ENCODE results near the gene RNPC3. TPM values are rescaled to one million over a fixed set of nuclear protein-coding genes. Genes with fewer than 3 reads are reported as not detected.
A peak's percentile ranks its signal among the peaks of the same experiment; 100 is the strongest.
"Not testable (repeated sequence)": the region's sequence is repeated elsewhere in the genome, so short reads cannot be mapped to it uniquely, and the experiment has no call there.

The RNPC3 gene
- total RNA-seq, 1 donor from 2014 or later, result 15.8 TPM

GRCh38 chr1:103538226-103538625 lies 12.7 kb downstream of the RNPC3 start:
- DNase-seq (ENCODE audit: missing footprints) (no peak), ATAC-seq (no peak)
- intact Hi-C loops (cut with DNase I), result no loop called here

- ATAC-seq (no peak), DNase-seq (ENCODE audit: missing footprints) (no peak)
Measured at GRCh38 chr1:103541431-103541830, 15.9 kb downstream of the RNPC3 start.

GRCh38 chr1:103546496-103546895 lies 21.0 kb downstream of the RNPC3 start:
- no peak for DNase-seq (ENCODE audit: missing footprints)

More at GRCh38 chr1:103541431-103541830, 15.9 kb downstream of the RNPC3 start:
- intact Hi-C loops (cut with DNase I), result no loop called here

GRCh38 chr1:103547840-103548239 lies 22.3 kb downstream of the RNPC3 start:
- ATAC-seq (no peak), DNase-seq (ENCODE audit: missing footprints) (no peak)
- intact Hi-C loops (cut with DNase I), result no loop called here

More at GRCh38 chr1:103546496-103546895, 21.0 kb downstream of the RNPC3 start:
- intact Hi-C loops (cut with DNase I), result no loop called here
- no peak for ATAC-seq

- no peak for ATAC-seq
- intact Hi-C loops (cut with DNase I), result loop anchor here (5.0 kb wide), 1 partner anchor 33 kb away; the partner anchor contains the start of gene RNPC3
- DNase-seq (ENCODE audit: missing footprints), result no peak
Measured at GRCh38 chr1:103560427-103560826, 34.9 kb downstream of the RNPC3 start.

- not testable (repeated sequence) for DNase-seq (ENCODE audit: missing footprints); ATAC-seq
- intact Hi-C loops (cut with DNase I), result loop anchor here (5.0 kb wide), 1 partner anchor 34 kb away; the partner anchor contains the start of gene RNPC3
Measured at GRCh38 chr1:103561124-103561523, 35.6 kb downstream of the RNPC3 start.

- intact Hi-C loops (cut with DNase I), result loop anchor here (5.0 kb wide), 1 partner anchor 35 kb away; the partner anchor contains the start of gene RNPC3
- DNase-seq (ENCODE audit: missing footprints) (no peak), ATAC-seq (peak; percentile 70)
Measured at GRCh38 chr1:103561643-103562395, 36.3 kb downstream of the RNPC3 start.

GRCh38 chr1:103563056-103563455 lies 37.6 kb downstream of the RNPC3 start:
- DNase-seq (ENCODE audit: missing footprints) (no peak), ATAC-seq (no peak)
- intact Hi-C loops (cut with DNase I), result loop anchor here (5.0 kb wide), 1 partner anchor 36 kb away; the partner anchor contains the start of gene RNPC3

- intact Hi-C loops (cut with DNase I), result no loop called here
- no peak for ATAC-seq
- DNase-seq (ENCODE audit: missing footprints), result no peak
Measured at GRCh38 chr1:103569493-103569892, 44.0 kb downstream of the RNPC3 start.

- DNase-seq (ENCODE audit: missing footprints); ATAC-seq; intact Hi-C loops (cut with DNase I): not testable (repeated sequence)
Measured at GRCh38 chr1:103571289-103571688, 45.8 kb downstream of the RNPC3 start, which contains the start of gene AMY2B. Gene AMY2B, plus strand, starts transcription at chr1:103571589. Its CDS starts 14 bp downstream, at chr1:103571603.

GRCh38 chr1:103576065-103576464 lies 50.6 kb downstream of the RNPC3 start:
- DNase-seq (ENCODE audit: missing footprints) (no peak), ATAC-seq (no peak)
- intact Hi-C loops (cut with DNase I), result no loop called here

- intact Hi-C loops (cut with DNase I); DNase-seq (ENCODE audit: missing footprints); ATAC-seq: not testable (repeated sequence)
Measured at GRCh38 chr1:103576784-103577183, 51.3 kb downstream of the RNPC3 start.

GRCh38 chr1:103582464-103582863 lies 57.0 kb downstream of the RNPC3 start:
- intact Hi-C loops (cut with DNase I), result no loop called here
- DNase-seq (ENCODE audit: missing footprints) (no peak), ATAC-seq (no peak)

- no peak for ATAC-seq
- intact Hi-C loops (cut with DNase I), result no loop called here
- DNase-seq (ENCODE audit: missing footprints), result no peak
Measured at GRCh38 chr1:103583887-103584286, 58.4 kb downstream of the RNPC3 start.

- intact Hi-C loops (cut with DNase I), result no loop called here
- no peak for DNase-seq (ENCODE audit: missing footprints)
- no peak for ATAC-seq
Measured at GRCh38 chr1:103584537-103584936, 59.0 kb downstream of the RNPC3 start.

GRCh38 chr1:103602740-103603139 lies 77.2 kb downstream of the RNPC3 start:
- DNase-seq (ENCODE audit: missing footprints); ATAC-seq; intact Hi-C loops (cut with DNase I): not testable (repeated sequence)

Data from Right ventricle myocardium inferior (tissue), 1 donor.